Mesenchymal stem cell (in vitro differentiated cells and primary cell): ENCODE data around the gene STK32C.

Experiments used
- DNase-seq: peaks from one replicate; pipeline ENCODE4 v3.0.0-alpha.2; 2013
- H2AFZ ChIP-seq: one replicate; pipeline ENCODE4 v1.6.1; 2013; ENCODE audit warnings: low read depth, mild to moderate bottlenecking, control low read depth, inconsistent platforms, low read length, moderate library complexity
- H2AK5ac ChIP-seq: 2 replicates; pipeline ENCODE4 v1.6.1; 2013; ENCODE audit warnings: low read length, moderate library complexity, mild to moderate bottlenecking, inconsistent platforms; ENCODE audit not compliant: severe bottlenecking
- H2BK120ac ChIP-seq: one replicate; pipeline ENCODE4 v1.6.1; 2013; ENCODE audit warnings: low read depth, mild to moderate bottlenecking, inconsistent platforms, low read length, moderate library complexity
- H2BK12ac ChIP-seq, 2 experiments: one replicate each; pipeline ENCODE4 v1.6.1; 2013; ENCODE audit warnings: inconsistent platforms in 2 of 2, low read length in 2 of 2, mild to moderate bottlenecking in 2 of 2, moderate library complexity in 2 of 2, control low read depth in 1 of 2
- H2BK15ac ChIP-seq: one replicate; pipeline ENCODE4 v1.6.1; 2013; ENCODE audit warnings: mild to moderate bottlenecking, low read depth, inconsistent platforms; ENCODE audit not compliant: poor library complexity, severe bottlenecking
- H2BK5ac ChIP-seq: 2 replicates; pipeline ENCODE4 v1.6.1; 2013; ENCODE audit warnings: low read depth, mild to moderate bottlenecking, low read length, control low read depth, inconsistent platforms; ENCODE audit not compliant: poor library complexity, severe bottlenecking
- H3K14ac ChIP-seq, 2 experiments: one replicate each; pipeline ENCODE4 v1.6.1; 2013; ENCODE audit warnings: inconsistent platforms in 2 of 2, low read length in 2 of 2, control low read depth in 1 of 2, mild to moderate bottlenecking in 1 of 2, moderate library complexity in 1 of 2
- H3K18ac ChIP-seq, 2 experiments: one replicate each; pipeline ENCODE4 v1.6.1; 2013; ENCODE audit warnings: inconsistent platforms in 2 of 2, low read length in 2 of 2, control low read depth in 1 of 2, low read depth in 1 of 2, mild to moderate bottlenecking in 1 of 2
- H3K23ac ChIP-seq, 2 experiments: one replicate each; pipeline ENCODE4 v1.6.1; 2013; ENCODE audit warnings: inconsistent platforms in 2 of 2, low read length in 2 of 2, mild to moderate bottlenecking in 2 of 2, moderate library complexity in 2 of 2, control low read depth in 1 of 2
- H3K27ac ChIP-seq: 2 replicates; pipeline ENCODE4 v1.5.1; 2013; ENCODE audit warnings: mild to moderate bottlenecking, moderate library complexity, low read length, control low read depth, inconsistent platforms; ENCODE audit not compliant: poor library complexity, severe bottlenecking
- H3K27me3 ChIP-seq, 2 experiments: 2 replicates each; pipeline versions ENCODE4 v1.6.1 to v1.7.0; 2013; ENCODE audit warnings: low read length in 2 of 2, mild to moderate bottlenecking in 2 of 2, moderate library complexity in 2 of 2, control low read depth in 1 of 2, inconsistent platforms in 1 of 2; ENCODE audit not compliant: control insufficient read depth in 1 of 2, insufficient read depth in 1 of 2
- H3K36me3 ChIP-seq, 2 experiments: 2 replicates each; pipeline versions ENCODE4 v1.6.1 to v1.7.0; 2013; ENCODE audit warnings: low read length in 2 of 2, control low read depth in 1 of 2, inconsistent platforms in 1 of 2, low read depth in 1 of 2, mild to moderate bottlenecking in 1 of 2; ENCODE audit not compliant: insufficient read depth in 2 of 2, control insufficient read depth in 1 of 2
- H3K4ac ChIP-seq, 2 experiments: one replicate each; pipeline ENCODE4 v1.6.1; 2013; ENCODE audit warnings: inconsistent platforms in 2 of 2, low read length in 2 of 2, mild to moderate bottlenecking in 2 of 2, moderate library complexity in 2 of 2, control low read depth in 1 of 2, low read depth in 1 of 2
- H3K4me1 ChIP-seq: 2 replicates; pipeline ENCODE4 v1.6.1; 2013; ENCODE audit warnings: low read depth, low read length, control low read depth; ENCODE audit not compliant: control insufficient read depth, insufficient read depth
- H3K4me2 ChIP-seq: 2 replicates; pipeline ENCODE4 v1.6.1; 2013; ENCODE audit warnings: low read length, mild to moderate bottlenecking, inconsistent platforms; ENCODE audit not compliant: poor library complexity, severe bottlenecking
- H3K4me3 ChIP-seq, 2 experiments: 2 replicates each; pipeline versions ENCODE4 v1.5.1 to v1.7.0; 2013; ENCODE audit warnings: low read length in 2 of 2, mild to moderate bottlenecking in 2 of 2, control low read depth in 1 of 2, low read depth in 1 of 2; ENCODE audit not compliant: insufficient read depth in 1 of 2
- H3K79me1 ChIP-seq: replicated peaks from 2 replicates; pipeline ENCODE4 v1.6.1; 2013; ENCODE audit warnings: mild to moderate bottlenecking, control low read depth, low read length, inconsistent platforms; ENCODE audit not compliant: poor library complexity, severe bottlenecking
- H3K9ac ChIP-seq: 2 replicates; pipeline ENCODE4 v1.7.0; 2013; ENCODE audit warnings: mild to moderate bottlenecking, low read length, moderate library complexity
- H3K9me3 ChIP-seq: 2 replicates; pipeline ENCODE4 v1.7.0; 2013; ENCODE audit warnings: mild to moderate bottlenecking, low read length; ENCODE audit not compliant: control insufficient read depth
- H4K8ac ChIP-seq: one replicate; pipeline ENCODE4 v1.6.1; 2013; ENCODE audit warnings: inconsistent platforms, mild to moderate bottlenecking, low read length, moderate library complexity
- H4K91ac ChIP-seq: one replicate; pipeline ENCODE4 v1.6.1; 2013; ENCODE audit warnings: mild to moderate bottlenecking, low read length, inconsistent platforms
- WGBS: methylation state at CpG from one replicate; pipeline ENCODE4 v1.1.7; 2013; ENCODE audit warnings: mixed read lengths; 5-methylcytosine and 5-hydroxymethylcytosine counted together

STK32C gene

GRCh38 chr10:132264966-132265889 is 42.5 kb downstream of the STK32C start:
- H3K4me3 ChIP-seq = no peak overlapping the region
- H3K79me1 ChIP-seq = peaks cover 2% of the 10 kb centered on the region
- peak overlapping the region; percentile 45 for H3K9ac ChIP-seq
- no peak overlapping the region for H3K14ac ChIP-seq
- H4K8ac ChIP-seq = no peak overlapping the region
- 83% methylated on average over 32 of the region's 32 CpGs for WGBS
- no peak overlapping the region for H3K27ac ChIP-seq
- H3K18ac ChIP-seq = no peak overlapping the region
- H2AFZ ChIP-seq = no peak overlapping the region
- H3K4ac ChIP-seq = no peak overlapping the region
- H2BK5ac ChIP-seq = no peak overlapping the region
- H3K4me1 ChIP-seq = peaks cover 13% of the 10 kb centered on the region
- no peaks in the 10 kb centered on the region for H3K9me3 ChIP-seq
- H3K23ac ChIP-seq = no peak overlapping the region
- DNase-seq = no peak
- no peak overlapping the region for H3K4me2 ChIP-seq
- no peak overlapping the region for H2BK120ac ChIP-seq
- peaks cover 0 to 5% of the 10 kb centered on the region in 2 experiments for H3K36me3 ChIP-seq
- no peak overlapping the region for H2BK12ac ChIP-seq
- peaks cover 7 to 20% of the 10 kb centered on the region in 2 experiments for H3K27me3 ChIP-seq
- H4K91ac ChIP-seq = no peak overlapping the region
- H2BK15ac ChIP-seq = no peak overlapping the region
- H2AK5ac ChIP-seq = no peak overlapping the region

- Histone ChIP-seq H2BK5ac (no peak overlapping the region), H3K23ac (no peak overlapping the region), H2AFZ (no peak overlapping the region), H3K14ac (no peak overlapping the region), H3K27me3 (peaks cover 7 to 20% of the 10 kb centered on the region in 2 experiments), H3K18ac (no peak overlapping the region), H3K9me3 (no peaks in the 10 kb centered on the region), H2BK12ac (no peak overlapping the region), H3K4me1 (peaks cover 13% of the 10 kb centered on the region), H4K8ac (no peak overlapping the region), H3K9ac (no peak overlapping the region), H3K27ac (no peak overlapping the region), H3K79me1 (peaks cover 2% of the 10 kb centered on the region), H3K4ac (no peak overlapping the region), H3K4me2 (no peak overlapping the region), H3K36me3 (peaks cover 0 to 5% of the 10 kb centered on the region in 2 experiments), H2AK5ac (no peak overlapping the region), H3K4me3 (no peak overlapping the region), H4K91ac (no peak overlapping the region), H2BK15ac (no peak overlapping the region), H2BK120ac (no peak overlapping the region)
- DNase-seq = no peak
- WGBS = 82% methylated on average over 15 of the region's 16 CpGs
These were observed 43.3 kb downstream of the STK32C start for GRCh38 chr10:132264306-132264950.

GRCh38 chr10:132263866-132264265 is 43.9 kb downstream of the STK32C start:
- no peak overlapping the region for H3K9ac ChIP-seq
- no peak overlapping the region for H3K4me3 ChIP-seq
- no peak overlapping the region for H2AFZ ChIP-seq
- H2BK12ac ChIP-seq = no peak overlapping the region
- H2BK5ac ChIP-seq = no peak overlapping the region
- no peak overlapping the region for H3K4ac ChIP-seq
- no peak overlapping the region for H4K8ac ChIP-seq
- H3K36me3 ChIP-seq = peaks cover 0 to 3% of the 10 kb centered on the region in 2 experiments
- H3K79me1 ChIP-seq = peaks cover 2% of the 10 kb centered on the region
- no peak for DNase-seq
- H3K27ac ChIP-seq = no peak overlapping the region
- no peak overlapping the region for H3K23ac ChIP-seq
- H3K14ac ChIP-seq = no peak overlapping the region
- no peak overlapping the region for H3K18ac ChIP-seq
- 84% methylated on average over 7 of the region's 9 CpGs for WGBS
- no peak overlapping the region for H2BK15ac ChIP-seq
- H2BK120ac ChIP-seq = no peak overlapping the region
- no peak overlapping the region for H3K4me2 ChIP-seq
- H3K27me3 ChIP-seq = peaks cover 7 to 20% of the 10 kb centered on the region in 2 experiments
- H4K91ac ChIP-seq = no peak overlapping the region
- H3K9me3 ChIP-seq = no peaks in the 10 kb centered on the region
- no peak overlapping the region for H2AK5ac ChIP-seq
- peaks cover 11% of the 10 kb centered on the region for H3K4me1 ChIP-seq
